Globus pallidus (tissue), 1 donor: ENCODE results near the gene ZNF438.
A peak's percentile ranks its signal among the peaks of the same experiment; 100 is the strongest.
"Not testable (repeated sequence)": the region's sequence is repeated elsewhere in the genome, so short reads cannot be mapped to it uniquely, and the experiment has no call there.

Experiments used
- DNase-seq: peaks from one replicate; pipeline ENCODE4 v3.0.0-alpha.2; 2015; ENCODE audit warnings: low spot score

The ZNF438 gene

DNA sequence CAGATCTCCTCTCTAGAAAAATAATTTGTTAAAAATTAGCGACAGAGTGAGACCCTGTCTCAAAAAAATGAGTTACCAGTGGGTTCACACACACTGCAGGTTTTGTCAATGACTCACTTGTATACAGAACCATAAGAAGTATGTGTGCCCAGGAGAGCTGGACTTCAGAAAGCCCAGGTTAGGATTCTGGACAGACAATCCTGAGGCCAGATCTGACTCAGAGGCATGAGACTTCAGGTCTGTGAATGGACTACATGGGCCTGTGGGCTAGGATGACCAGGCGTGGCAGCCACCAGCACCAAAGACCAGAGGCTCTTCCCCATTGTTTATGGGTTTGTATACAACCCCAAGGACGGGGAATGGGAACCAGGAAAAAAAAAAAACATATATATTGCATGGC is 9.3 kb upstream of the ZNF438 start:
- no peak for DNase-seq

DNA sequence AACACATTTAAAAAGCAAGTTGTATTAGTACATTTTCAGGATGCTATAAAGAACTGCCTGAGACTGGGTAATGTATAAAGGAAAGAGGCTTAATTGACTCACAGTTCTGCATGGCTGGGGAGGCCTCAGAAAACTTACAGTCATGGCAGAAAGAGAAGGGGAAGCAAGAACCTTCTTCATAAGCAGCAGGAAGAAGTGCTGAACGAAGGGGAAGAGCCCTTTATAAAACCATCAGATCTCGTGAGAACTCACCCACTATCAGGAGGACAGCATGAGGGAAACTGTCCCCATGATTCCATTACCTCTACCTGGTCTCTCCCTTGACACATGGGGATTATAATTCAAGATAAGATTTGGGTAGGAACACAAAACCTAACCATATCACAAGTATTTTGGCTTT is 7.3 kb upstream of the ZNF438 start:
- DNase-seq = not testable (repeated sequence)

DNA sequence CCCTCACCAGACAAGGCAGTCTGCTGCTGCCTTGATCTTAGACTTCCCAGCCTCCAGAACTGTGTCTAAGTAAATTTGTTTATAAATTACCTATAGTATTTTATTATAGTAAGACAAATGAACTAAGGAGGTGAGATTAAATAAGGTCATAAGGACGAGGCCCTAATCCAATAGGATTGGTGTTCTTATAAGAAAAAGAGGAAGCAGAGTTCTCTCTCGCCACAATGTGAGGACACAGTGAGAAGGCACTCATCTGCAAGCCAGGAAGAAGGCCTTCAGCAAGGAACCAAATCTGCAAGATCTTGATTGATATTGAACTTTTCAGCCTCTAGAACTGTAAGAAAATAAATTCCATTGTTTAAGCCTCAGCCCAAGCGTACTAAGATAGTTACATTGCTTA is 6.1 kb upstream of the ZNF438 start:
- DNase-seq = no peak

DNA sequence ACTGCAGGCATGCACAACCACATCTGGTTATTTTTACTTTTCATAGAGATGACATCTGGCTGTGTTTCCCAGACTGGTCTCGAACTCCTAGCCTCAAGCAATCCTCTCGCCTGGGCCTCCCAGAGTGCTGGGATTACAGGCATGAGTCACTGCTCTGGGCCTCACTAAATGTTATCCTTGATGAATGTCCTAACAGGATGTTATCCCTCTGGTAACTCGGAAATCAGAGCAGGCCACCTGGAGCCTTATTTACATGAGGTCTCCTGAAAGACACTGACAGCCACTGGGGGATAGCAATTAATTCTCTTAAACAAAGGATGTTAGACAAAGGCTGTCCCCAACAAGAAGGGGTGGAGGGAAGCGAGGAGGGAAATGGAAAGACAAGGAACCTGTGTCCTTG is 4.5 kb upstream of the ZNF438 start:
- DNase-seq = no peak

DNA sequence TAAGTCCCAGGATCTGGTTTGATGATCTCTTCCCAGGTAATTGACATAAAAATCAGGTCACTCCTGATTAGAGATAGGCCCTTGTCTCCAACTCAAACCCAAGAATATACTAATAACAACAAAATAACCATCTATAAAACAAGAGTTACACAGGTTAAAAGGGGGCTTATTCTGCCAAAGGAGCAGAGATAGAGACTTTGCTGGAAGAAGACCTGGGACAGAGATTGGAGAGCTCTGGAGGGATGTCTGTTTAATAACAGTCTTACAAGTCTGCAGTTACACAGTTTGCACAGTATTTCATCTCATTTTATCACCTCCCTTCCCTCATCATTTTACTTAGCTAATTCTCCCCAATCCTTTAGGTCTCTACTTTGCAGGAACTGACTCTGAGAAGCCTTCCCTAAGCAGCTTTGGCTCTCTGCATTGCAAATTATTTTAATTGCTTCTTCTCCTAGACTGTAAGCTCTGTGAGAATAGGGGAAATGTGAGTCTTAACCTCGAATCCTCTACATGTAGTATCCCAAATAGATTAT is 3.7 kb upstream of the ZNF438 start:
- DNase-seq = no peak

DNA sequence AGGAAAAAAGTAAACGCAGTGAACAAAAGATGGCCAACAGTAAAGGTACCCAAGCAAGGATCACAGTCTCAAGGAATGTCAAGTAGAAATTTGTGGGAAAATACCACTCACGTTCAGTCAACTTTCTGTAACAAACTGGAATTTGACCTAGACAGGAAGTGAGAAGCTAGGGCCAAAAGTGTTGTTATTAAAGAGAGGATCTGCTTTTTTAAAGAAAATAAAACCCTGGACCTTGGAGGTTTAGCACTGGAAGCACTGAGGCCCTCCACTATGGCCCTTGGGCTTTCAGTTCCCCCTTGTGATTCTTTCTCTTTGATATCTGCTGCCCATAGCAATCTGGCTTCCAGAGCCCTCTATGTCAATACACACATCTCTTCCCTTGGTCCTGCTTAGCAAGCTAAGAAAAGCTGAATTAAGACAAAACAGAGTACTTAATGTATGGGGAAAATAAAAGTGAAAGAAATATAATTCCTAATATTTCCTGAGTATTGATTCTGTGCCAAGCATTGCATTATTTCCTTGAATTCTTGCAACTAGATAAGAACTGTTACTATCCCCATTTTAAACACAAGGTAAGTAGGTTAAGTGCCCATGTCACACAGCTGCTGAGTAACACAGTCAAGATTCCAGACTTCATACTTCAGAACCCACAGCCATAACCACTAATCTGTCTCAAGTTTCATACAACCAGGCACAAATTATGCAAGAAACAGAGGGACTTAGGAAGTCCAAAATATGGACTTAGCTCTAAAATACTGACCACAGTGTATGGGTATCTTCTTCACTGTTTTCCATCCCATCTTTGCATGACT is 2.6 kb upstream of the ZNF438 start:
- no peak for DNase-seq

DNA sequence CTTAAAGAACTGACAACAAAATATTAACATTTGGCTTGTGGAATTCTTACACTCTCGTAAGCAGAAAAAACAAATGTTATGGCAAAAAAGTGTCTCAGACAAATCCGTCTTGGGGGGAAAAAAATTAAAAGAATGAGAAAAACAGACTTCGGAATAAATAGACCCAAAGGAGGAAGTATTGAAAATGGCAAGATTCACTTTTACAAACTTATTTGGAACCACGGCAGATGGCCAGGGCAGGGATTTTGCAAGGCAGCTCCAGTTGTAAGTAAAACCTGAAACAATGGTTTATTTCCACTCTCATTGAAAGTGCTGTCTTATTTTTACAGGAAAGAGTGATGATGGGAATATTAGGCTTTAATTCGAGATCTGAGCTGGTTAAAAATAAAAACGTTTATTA is 1.5 kb upstream of the ZNF438 start:
- no peak for DNase-seq

DNA sequence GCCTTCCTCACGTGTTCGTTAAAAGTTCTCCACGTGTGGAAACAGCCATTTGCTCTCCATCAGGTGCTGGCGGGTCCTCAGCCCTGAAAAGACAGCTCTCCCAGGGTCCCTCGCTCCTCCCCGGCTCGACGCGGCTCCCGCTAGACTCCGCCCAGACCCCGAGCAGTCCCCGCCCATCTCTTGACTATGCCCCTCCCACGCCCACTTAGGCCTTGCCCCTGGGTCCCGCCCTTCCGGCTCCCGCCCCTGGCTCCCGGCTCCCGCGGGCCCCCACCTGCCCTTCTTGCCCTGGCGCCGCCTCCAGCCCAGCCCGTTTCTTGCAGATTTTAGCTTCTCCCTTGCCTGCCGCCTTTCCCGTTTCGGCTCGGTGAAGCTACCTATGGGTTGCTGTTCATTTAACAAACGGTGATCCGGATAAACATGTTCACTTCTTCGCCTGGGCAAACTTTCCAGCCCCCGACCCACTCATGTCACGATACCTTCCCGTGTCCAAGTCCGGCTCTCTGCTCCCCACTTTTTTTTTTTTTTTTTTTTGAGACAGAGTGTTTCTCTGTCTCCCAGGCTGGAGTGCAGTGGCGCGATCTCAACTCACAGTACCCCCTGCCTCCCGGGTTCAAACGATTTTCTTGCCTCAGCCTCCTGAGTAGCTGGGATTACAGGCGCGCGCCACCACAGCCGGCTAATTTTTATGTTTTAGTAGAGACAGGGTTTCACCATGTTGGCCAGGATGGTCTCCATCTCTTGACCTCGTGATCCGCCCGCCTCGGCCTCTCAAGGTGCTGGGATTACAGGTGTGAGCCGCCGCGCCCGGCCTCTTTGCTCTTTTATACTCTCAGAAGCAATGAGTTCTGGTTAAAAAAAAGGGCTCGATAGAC is 830 bp upstream of the ZNF438 start:
- DNase-seq = peak; percentile 97

DNA sequence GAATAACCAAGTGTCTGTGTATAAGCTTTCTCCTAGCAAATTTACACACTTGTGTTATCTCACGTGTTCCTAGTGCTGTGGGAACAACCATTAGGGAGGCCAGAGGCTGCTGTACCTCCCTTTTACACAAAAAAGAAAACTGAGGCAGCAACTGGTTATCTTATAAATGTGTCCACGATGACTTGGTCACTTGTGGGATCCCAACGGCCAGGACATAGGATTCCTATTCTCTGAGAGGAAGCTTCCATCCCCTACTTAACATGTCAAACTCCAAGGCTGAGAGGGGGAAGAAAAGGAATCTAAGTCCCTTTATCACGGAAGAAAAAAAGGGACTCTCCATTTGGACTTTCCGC is 484 bp downstream of the ZNF438 start:
- peak; percentile 46 for DNase-seq

DNA sequence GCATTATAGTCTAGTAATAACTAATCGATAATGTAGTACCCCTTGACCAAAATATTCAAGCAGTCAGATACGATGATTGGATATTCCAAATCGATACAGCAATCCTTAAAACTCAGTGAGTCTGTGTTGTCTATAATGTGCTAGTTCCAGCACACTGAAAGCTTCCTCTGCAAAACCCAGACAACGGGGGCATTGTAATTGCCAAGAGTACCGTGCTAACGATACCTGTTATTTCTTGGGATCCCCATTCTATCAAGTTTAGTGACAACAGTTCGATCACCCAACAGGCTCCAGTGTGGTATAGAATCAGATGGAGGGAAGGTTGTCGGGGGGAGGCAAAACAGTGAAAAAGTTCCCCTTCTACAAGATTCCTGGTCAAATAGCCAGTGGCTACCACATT is 865 bp downstream of the ZNF438 start:
- no peak for DNase-seq

DNA sequence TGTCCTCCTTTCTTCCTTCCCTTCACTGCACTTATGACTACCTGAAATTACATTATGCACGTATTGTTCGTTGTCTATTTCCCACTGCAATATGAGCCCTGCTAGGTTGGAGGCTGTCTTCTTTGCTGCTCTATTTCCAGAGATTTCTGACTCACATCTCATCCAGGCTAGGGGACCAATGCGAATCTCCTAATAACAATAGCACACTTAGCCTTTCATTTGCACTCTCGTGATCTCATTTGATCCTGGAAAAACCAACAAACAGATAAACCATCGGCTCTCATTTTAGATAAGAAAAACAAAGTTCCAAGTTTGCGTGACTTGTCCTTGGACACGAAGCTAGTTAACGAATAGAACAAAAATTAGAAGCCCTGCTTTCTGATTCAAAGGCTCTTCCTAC is 1.4 kb downstream of the ZNF438 start:
- DNase-seq = no peak

DNA sequence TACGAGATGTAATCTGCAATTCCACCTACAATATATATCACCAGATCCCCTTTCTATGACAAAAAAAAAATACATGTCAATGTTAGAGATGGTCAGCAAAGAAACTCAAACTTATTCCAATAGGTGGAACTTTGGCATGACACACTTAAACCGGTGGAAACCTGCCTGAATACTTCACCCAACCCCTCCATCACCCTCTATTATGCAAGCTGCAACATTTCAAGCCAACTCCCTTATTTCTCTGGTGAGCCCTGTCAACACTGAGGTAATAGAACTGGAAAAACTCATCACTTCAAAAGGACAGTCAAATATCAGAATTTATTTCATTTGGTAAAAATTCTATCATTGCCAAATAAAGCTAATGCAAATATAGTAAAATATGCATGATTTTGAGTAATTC is 3.6 kb downstream of the ZNF438 start:
- no peak for DNase-seq

DNA sequence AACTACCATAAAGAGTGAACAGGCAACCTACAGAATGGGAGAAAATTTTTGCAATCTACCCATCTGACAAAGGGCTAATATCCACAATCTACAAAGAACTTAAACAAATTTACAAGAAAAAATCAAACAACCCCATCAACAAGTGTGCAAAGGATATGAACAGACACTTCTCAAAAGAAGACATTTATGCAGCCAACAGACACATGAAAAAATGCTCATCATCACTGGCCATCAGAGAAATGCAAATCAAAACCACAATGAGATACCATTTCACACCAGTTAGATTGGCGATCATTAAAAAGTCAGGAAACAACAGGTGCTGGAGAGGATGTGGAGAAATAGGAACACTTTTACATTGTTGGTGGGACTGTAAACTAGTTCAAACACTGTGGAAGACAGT is 5.4 kb downstream of the ZNF438 start:
- not testable (repeated sequence) for DNase-seq

DNA sequence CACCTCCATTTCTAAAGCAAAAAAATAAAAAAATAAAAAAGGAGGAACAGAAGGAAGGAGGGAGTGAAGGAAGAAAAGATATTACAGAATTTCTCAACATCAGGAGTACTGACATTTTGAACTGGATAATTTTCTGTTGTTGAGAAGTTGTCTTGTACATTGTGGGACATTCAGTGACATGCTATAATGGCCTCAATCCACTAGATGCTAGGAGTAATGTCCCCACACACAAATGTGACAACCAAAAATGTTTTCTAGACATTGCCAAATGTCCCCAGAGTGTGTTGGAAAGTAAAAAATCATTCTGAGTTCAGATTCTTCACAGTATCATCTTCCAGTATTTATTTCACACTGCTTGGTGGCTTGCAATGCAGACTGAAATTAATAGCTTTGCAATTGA is 6.5 kb downstream of the ZNF438 start:
- DNase-seq = no peak

DNA sequence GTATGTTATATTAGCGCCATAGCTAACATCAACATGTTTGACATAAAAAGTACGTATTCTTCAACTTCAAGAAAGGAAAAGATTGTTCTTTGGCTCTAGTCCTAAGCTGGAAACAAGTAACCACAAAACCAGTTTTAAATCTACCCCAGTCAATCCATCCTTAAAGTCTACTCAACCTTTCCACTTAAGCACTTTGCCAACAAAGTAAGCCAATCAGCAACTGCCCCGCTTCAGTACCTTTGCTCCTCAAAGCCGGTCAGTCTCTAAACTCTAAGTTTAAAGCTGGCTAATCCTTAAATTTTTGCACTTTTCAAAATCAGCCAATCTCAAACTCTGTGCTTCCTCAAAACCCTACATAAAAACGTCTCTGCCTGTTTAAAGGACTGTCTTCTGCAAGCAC is 8.1 kb downstream of the ZNF438 start:
- no peak for DNase-seq

DNA sequence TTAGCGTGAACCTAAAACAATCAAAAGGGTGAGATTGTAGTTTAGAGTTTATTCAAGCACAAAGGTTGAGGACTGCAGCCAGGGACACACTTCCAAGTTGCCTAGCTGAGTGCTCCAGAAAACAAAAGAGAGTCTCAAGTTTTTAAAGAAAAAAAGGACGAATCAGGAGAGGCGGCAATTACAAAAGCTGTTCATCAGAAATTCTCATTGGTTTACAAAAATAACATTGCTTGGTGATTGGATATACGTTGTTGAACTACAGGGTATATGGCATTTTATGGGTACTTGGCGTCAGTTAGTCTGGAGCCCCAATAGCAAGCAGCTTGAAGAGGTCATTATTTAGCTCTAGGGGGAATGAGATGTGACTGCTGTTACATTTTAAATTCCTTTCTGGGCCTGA is 11.5 kb downstream of the ZNF438 start:
- peak; percentile 49 for DNase-seq

DNA sequence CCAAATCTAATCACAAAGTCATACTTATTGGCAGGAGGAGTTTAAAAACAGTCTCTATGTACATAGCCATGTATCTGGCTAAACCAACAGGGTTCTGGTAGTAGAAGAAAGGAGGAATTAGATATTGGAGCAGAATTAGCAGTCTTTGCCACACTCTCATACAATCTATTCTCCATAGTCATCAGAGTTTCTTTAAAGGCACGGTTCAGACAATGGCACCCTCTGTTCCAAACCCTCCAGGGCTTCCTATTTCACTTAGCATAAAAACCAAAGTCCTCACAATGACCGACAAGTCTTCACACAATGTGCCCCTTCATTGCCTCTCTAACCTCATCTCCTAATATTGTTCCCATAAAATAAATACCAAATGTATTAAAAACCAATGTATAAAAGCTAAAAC is 12.7 kb downstream of the ZNF438 start:
- DNase-seq = peak; percentile 58

DNA sequence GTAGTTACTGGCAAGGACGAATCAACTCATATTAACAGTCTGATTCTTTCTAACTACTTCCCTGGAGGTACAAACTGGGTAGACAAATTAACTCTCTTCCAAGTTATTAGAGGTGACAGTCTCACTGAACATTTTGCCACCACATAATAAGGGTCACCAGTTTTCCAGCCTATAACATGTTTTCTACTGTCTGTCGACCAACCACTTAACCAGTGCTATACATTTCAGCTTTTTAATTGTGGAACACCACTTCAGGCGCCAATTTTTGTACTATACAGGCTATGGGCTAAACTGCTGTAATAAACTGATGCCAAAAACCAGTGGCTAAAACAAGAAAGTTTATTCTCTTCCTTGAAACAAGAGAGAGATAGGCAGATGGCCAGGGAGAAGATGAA is 13.3 kb downstream of the ZNF438 start:
- DNase-seq = no peak

DNA sequence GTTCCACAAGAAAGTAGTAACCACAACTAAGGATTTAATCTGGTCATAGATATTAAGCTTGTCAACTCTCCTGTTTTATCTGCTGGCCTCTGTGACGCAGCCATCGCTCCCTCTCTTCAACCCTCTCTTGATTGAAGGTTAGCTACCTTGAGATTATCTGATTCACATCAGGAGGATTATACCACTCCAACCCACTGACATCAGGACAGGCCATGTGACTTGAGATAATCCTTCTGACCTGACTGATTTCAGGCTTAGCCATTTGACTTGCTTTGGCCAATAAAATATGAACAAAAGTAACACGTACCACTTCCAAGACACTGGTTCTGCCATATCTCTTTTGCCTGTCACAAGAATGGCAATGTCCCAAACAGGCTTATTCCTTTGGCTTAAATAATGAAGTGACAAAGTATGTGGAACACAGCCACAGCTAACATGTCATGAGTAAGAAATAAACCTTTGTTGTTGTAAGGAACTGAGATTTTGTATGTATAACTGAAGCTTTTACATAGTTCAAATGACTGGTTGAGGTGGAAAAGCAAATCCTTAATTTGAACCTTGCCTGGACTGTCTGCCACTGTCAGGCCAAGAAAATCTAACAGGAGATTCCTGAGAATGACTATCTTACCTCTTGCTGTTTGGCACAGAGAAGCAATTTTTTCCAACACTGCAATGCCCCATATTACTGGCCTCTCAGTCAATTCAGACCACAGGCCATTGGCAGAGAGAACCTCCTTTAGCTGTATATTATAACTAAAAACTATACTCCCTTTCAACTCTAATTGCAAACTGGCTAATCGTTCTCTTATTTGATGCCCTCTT is 13.9 kb downstream of the ZNF438 start:
- DNase-seq = no peak

DNA sequence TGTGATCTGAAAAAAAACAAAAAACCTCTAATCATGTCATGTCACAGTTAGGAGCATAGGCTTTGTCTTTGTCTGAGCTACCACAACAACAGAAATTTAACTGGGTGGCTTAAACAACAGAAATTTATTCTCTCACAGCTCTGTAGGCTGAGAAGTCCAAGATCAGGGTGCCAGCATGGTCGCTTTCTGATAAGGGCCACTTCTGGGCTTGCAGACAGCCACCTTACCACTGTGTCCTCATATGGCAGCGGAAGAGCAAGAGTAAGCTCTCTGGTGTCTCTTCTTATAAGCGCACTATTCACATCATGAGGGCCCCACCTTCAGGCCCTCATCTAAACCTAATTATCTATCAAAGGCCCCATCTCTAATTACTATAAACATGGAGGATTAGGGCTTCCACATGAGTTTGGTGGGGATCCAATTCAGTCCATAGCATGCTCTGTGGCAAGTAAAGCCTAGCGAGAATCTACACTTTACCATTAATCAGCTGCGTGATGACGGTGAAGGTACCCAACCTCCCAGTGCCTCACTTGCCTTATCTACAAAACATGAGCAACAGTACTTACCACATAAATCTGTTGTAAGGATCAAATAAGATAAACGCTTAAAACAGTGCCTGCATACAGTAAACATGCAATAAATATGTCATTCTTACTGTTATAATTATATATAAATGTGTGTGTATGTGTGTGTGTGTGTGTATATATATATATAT is 17.3 kb downstream of the ZNF438 start:
- DNase-seq = no peak

DNA sequence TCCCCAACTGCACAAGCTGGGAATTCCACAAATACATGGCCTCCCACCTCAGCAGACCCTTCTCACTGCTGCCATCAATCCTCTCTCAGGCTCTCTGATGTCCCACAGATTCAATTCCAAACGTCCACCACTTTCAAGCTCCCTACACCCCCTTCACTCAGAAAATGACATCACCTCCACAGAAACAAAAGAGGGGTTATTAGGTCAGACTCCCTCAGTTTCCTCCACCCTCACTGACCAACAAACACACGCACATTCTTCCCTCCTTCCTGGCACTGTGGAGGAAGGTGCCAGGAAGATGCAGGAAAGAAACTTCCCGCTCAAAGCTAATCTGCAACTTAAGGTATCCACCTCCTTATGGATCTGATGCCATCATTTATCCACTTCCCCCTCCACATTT is 18.3 kb downstream of the ZNF438 start:
- no peak for DNase-seq

DNA sequence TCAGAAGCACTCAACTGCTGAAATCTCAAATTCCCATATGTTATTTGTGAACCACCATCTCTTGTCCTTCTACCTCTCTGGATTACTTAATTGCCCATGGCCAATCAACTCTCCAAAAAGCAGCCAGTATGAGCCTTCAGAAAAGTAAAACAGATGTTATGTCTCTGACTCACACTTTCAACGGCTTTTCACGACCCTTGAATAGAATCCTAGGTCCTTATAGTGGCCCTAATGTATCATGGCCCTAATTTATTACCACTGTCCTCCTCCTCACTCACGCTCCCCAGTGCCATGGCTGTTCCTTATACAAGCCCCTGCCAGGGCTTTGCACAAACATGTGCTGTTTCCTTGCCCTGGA is 20.0 kb downstream of the ZNF438 start:
- DNase-seq = no peak
